Measurements from ENCODE around the gene KCNK15. TPM values are rescaled to one million over a fixed set of nuclear protein-coding genes. Genes with fewer than 3 reads are reported as not detected.

The KCNK15 gene
- total RNA-seq, 2 donors from 2014 or later: 1.8 to 3.3 TPM

DNA sequence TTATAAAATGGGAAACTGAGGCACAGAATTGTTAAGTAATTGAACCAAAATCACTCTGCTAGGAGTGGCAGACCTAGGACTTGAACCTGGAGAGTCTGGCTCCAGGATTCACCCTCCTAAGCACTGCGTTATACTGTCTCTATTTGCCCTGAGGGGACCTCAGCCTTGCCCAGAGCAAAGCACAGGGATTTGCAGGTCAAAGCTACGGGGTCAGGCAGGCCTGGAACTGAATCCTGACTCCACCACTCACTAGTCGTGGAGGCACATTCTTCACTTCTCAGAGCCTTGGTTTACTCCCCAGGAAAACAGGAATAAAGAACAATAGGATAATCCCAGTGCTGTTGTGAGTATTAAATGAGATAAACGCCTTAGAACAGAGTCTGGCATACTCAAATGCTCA lies 19.4 kb downstream of the KCNK15 start:
- H3K9me3 ChIP-seq: no peaks in the 10 kb centered on the region
- WGBS, 2 donors: 46 to 53% methylated on average over 4 of the region's 4 CpGs
- no peaks in the 10 kb centered on the region for H3K36me3 ChIP-seq (replicated peaks in 1 of 2; ENCODE audit: insufficient read depth in 1 of 2, low read depth in 2 of 2)
- TF ChIP-seq, protein P1, sequence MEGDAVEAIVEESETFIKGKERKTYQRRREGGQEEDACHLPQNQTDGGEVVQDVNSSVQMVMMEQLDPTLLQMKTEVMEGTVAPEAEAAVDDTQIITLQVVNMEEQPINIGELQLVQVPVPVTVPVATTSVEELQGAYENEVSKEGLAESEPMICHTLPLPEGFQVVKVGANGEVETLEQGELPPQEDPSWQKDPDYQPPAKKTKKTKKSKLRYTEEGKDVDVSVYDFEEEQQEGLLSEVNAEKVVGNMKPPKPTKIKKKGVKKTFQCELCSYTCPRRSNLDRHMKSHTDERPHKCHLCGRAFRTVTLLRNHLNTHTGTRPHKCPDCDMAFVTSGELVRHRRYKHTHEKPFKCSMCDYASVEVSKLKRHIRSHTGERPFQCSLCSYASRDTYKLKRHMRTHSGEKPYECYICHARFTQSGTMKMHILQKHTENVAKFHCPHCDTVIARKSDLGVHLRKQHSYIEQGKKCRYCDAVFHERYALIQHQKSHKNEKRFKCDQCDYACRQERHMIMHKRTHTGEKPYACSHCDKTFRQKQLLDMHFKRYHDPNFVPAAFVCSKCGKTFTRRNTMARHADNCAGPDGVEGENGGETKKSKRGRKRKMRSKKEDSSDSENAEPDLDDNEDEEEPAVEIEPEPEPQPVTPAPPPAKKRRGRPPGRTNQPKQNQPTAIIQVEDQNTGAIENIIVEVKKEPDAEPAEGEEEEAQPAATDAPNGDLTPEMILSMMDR (IDR thresholded peaks at IDR 0.05): no peak
- no peak overlapping the region for H3K4me3 ChIP-seq
- DNase-seq (no peak), ATAC-seq (no peak)
- intact Hi-C loops (cut with DNase I): no loop called here
- no peaks in the 10 kb centered on the region for H3K27me3 ChIP-seq
- no peaks in the 10 kb centered on the region for H3K4me1 ChIP-seq
- no peak overlapping the region for H3K27ac ChIP-seq

DNA sequence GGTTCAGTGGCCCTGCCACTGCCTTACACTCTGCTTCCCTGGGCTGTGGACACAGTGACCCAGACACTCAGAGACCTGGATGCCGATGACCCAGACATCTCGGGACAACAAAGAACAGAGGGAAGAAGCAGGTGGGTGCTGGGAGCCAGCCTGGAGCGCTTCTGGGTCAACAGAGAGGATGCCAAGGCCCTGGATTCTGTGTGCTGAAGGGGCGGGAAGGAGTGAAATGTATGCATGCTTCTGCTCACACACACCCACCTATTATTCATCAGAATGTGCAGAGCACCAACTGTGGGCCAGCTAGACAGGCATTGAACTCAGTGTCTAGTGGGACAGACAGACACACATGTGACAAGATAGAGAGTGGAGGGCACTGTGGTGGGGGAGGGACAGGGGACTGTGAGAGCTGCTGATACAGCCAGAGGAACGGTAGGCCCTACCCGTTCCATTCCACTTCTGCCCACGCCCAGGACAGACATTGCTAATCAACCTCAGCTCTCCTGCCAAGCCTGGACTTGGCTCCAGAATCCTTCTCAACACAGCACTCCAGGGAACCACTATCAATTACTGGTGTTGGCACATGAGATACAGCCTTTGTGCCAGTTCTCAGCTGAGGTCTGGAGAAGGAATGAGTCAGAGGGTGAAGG lies 20.2 kb downstream of the KCNK15 start:
- ATAC-seq (no peak), DNase-seq (no peak)
- Histone ChIP-seq H3K9me3 (no peaks in the 10 kb centered on the region), H3K36me3 (replicated peaks in 1 of 2; ENCODE audit: insufficient read depth in 1 of 2, low read depth in 2 of 2) (no peaks in the 10 kb centered on the region), H3K27me3 (no peaks in the 10 kb centered on the region), H3K4me1 (no peaks in the 10 kb centered on the region), H3K27ac (no peak overlapping the region), H3K4me3 (no peak overlapping the region)
- intact Hi-C loops (cut with DNase I): no loop called here
- WGBS, 2 donors: 28 to 30% methylated on average over 7 of the region's 7 CpGs
- TF ChIP-seq POLR2A (IDR thresholded peaks at IDR 0.05): no peak
- TF ChIP-seq, protein P1 (IDR thresholded peaks at IDR 0.05): no peak

DNA sequence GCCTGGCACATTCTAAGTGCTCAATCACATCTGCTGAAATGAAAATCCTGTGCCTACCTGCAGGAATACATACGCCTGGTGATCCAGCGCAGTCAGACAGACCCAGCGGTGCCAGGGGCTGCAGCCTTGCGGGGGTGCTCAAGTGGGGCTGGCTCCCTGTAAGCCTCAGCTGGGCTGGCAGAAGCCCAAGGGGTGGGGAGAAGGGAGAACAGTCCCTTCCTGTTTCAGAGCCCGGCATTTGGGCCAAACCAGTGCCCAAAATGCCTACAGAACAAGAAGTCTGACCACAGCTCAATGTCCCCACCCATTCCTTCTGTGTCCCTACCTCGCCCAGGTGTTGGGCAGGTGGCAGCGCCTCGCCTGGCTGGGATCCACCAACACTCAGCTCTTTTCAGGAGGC lies 22.6 kb downstream of the KCNK15 start:
- WGBS, 2 donors: 64 to 70% methylated on average over 5 to 8 of the region's 8 CpGs
- intact Hi-C loops (cut with DNase I): no loop called here
- H3K36me3 ChIP-seq (replicated peaks in 1 of 2; ENCODE audit: insufficient read depth in 1 of 2, low read depth in 2 of 2): no peaks in the 10 kb centered on the region
- no peak overlapping the region for H3K27ac ChIP-seq
- H3K27me3 ChIP-seq: no peaks in the 10 kb centered on the region
- H3K4me1 ChIP-seq: no peaks in the 10 kb centered on the region
- ATAC-seq (no peak), DNase-seq (no peak)
- no peaks in the 10 kb centered on the region for H3K9me3 ChIP-seq
- H3K4me3 ChIP-seq: no peak overlapping the region
- TF ChIP-seq POLR2A (IDR thresholded peaks at IDR 0.05): no peak
- TF ChIP-seq, protein P1 (IDR thresholded peaks at IDR 0.05): no peak

GRCh38 chr20:44768854-44769480 lies 23.3 kb downstream of the KCNK15 start:
- Histone ChIP-seq H3K4me3 (no peak overlapping the region), H3K27me3 (no peaks in the 10 kb centered on the region), H3K4me1 (no peaks in the 10 kb centered on the region), H3K36me3 (replicated peaks in 1 of 2; ENCODE audit: insufficient read depth in 1 of 2, low read depth in 2 of 2) (no peaks in the 10 kb centered on the region), H3K9me3 (no peaks in the 10 kb centered on the region), H3K27ac (no peak overlapping the region)
- DNase-seq (no peak), ATAC-seq (no peak)
- TF ChIP-seq POLR2A (IDR thresholded peaks at IDR 0.05): no peak
- TF ChIP-seq, protein P1 (IDR thresholded peaks at IDR 0.05): no peak
- 33 to 46% methylated on average over 5 of the region's 5 CpGs for WGBS, 2 donors
- intact Hi-C loops (cut with DNase I): no loop called here

GRCh38 chr20:44769481-44769863 lies 23.8 kb downstream of the KCNK15 start:
- Histone ChIP-seq H3K36me3 (replicated peaks in 1 of 2; ENCODE audit: insufficient read depth in 1 of 2, low read depth in 2 of 2) (no peaks in the 10 kb centered on the region), H3K4me1 (no peaks in the 10 kb centered on the region), H3K27me3 (no peaks in the 10 kb centered on the region), H3K27ac (no peak overlapping the region), H3K9me3 (no peaks in the 10 kb centered on the region), H3K4me3 (no peak overlapping the region)
- DNase-seq (no peak), ATAC-seq (no peak)
- 42 to 48% methylated on average over 5 of the region's 5 CpGs for WGBS, 2 donors
- TF ChIP-seq, protein P1 (IDR thresholded peaks at IDR 0.05): no peak
- TF ChIP-seq POLR2A (IDR thresholded peaks at IDR 0.05): no peak
- intact Hi-C loops (cut with DNase I): no loop called here
